Measurements from ENCODE around the gene ETV5. TPM values are rescaled to one million over a fixed set of nuclear protein-coding genes. Genes with fewer than 3 reads are reported as not detected.

The ETV5 gene
- total RNA-seq, 6 experiments from 2014 or later, result 4.5 to 15.4 (median 8.2) TPM

GRCh38 chr3:186080849-186081438 lies 27.9 kb downstream of the ETV5 start:
- Histone ChIP-seq H3K27me3 (no peaks in the 10 kb centered on the region), H3K36me3 (no peaks in the 10 kb centered on the region), H3K4me1 (no peaks in the 10 kb centered on the region), H3K4me3 (no peak overlapping the region), H3K9me3 (no peaks in the 10 kb centered on the region), H3K27ac (no peak overlapping the region)
- 89% methylated on average over 5 of the region's 5 CpGs for WGBS (ENCODE audit: insufficient coverage, low coverage, low lambda C conversion rate, missing lambda C conversion rate)
- TF ChIP-seq POLR2A (IDR thresholded peaks at IDR 0.05), result no peak
- no peak for TF ChIP-seq CTCF (IDR thresholded peaks at IDR 0.05)
- DNase-seq, result no peak
- ATAC-seq, result no peak
- intact Hi-C loops (cut with DNase I), result no loop called here

- 72% methylated on average over 6 of the region's 7 CpGs for WGBS (ENCODE audit: insufficient coverage, low coverage, low lambda C conversion rate, missing lambda C conversion rate)
- no peak for ATAC-seq
- TF ChIP-seq POLR2A (IDR thresholded peaks at IDR 0.05), result no peak
- TF ChIP-seq CTCF (IDR thresholded peaks at IDR 0.05), result no peak
- no peak overlapping the region for H3K4me3 ChIP-seq
- H3K27me3 ChIP-seq, result no peaks in the 10 kb centered on the region
- intact Hi-C loops (cut with DNase I), result no loop called here
- H3K36me3 ChIP-seq, result no peaks in the 10 kb centered on the region
- H3K27ac ChIP-seq, result no peak overlapping the region
- H3K4me1 ChIP-seq, result no peaks in the 10 kb centered on the region
- no peaks in the 10 kb centered on the region for H3K9me3 ChIP-seq
- DNase-seq, result no peak
Measured at GRCh38 chr3:186079925-186080324, 29.0 kb downstream of the ETV5 start.

GRCh38 chr3:186077466-186077865 lies 31.4 kb downstream of the ETV5 start:
- DNase-seq (no peak), ATAC-seq (no peak)
- WGBS (ENCODE audit: insufficient coverage, low coverage, low lambda C conversion rate, missing lambda C conversion rate), result 92% methylated on average over 5 of the region's 6 CpGs
- TF ChIP-seq POLR2A (IDR thresholded peaks at IDR 0.05), result no peak
- TF ChIP-seq CTCF (IDR thresholded peaks at IDR 0.05), result no peak
- Histone ChIP-seq H3K4me3 (no peak overlapping the region), H3K36me3 (no peaks in the 10 kb centered on the region), H3K9me3 (no peaks in the 10 kb centered on the region), H3K27ac (no peak overlapping the region), H3K27me3 (no peaks in the 10 kb centered on the region), H3K4me1 (no peaks in the 10 kb centered on the region)
- intact Hi-C loops (cut with DNase I), result no loop called here

- 90% methylated on average over 4 of the region's 4 CpGs for WGBS (ENCODE audit: insufficient coverage, low coverage, low lambda C conversion rate, missing lambda C conversion rate)
- DNase-seq (no peak), ATAC-seq (no peak)
- Histone ChIP-seq H3K4me3 (no peak overlapping the region), H3K9me3 (no peaks in the 10 kb centered on the region), H3K27me3 (no peaks in the 10 kb centered on the region), H3K4me1 (no peaks in the 10 kb centered on the region), H3K27ac (no peak overlapping the region), H3K36me3 (no peaks in the 10 kb centered on the region)
- TF ChIP-seq CTCF (IDR thresholded peaks at IDR 0.05) (no peak), POLR2A (IDR thresholded peaks at IDR 0.05) (no peak)
- intact Hi-C loops (cut with DNase I), result no loop called here
Measured at GRCh38 chr3:186075931-186076567, 32.8 kb downstream of the ETV5 start.

All from right lobe of liver (tissue), 6 donors.